Inferior parietal cortex (tissue), 1 donor: ENCODE results near the gene POMGNT2.

Experiments used
- DNase-seq: peaks from one replicate; pipeline ENCODE4 v3.0.0-alpha.2; 2016; ENCODE audit errors: extremely low spot score

The POMGNT2 gene

DNA sequence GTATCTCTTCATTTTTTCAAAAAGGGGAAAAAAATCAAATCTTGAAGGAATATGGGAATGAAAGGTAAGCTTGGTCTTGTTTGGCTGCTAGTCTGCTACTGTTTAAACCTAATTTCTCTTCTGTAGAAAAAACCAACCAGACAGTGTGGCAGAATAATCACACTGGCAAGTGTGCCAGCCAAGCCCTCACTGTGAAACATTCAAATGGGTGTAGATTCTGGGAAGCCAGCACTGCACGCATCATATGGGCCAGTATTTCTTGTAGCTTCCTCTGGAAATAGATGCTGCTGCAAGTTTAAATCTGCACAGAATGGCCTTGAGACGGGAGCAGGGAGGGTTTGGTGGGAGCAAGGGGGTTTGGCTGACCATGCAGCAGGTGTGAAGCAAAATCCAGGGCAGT is 62.1 kb downstream of the POMGNT2 start:
- peak; percentile 19 for DNase-seq

DNA sequence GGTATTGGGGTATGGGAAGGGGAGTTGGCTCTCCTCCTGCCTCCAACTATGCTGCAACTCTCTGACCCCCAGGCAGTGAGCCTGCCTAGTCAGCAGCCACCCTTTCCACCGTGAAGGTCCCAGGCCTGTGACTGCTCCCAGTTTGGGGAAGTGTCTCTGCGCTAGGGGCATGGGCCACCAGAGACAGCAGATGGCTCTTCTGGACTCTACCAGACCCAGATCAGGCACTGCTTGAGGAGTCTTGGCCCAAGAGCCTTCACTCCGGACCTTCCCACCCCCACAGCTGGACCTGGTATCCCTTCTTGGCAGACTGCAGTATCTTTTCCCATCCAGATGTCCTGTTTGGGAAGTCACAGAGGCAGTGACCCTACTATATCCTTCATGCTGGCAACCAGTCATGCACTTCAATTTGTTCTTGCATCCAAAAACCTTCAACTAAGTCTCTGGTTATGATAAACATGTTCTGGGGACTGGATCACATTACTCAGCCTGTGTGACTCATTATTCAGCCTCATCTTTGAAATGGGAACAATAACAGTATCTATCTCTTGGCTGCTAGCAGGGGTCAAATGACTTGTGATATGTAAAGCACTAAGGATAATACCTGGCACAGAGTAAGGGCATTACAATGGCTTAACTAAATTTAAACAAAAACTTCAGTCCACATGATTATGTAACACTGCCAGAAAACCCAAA is 62.7 kb downstream of the POMGNT2 start:
- DNase-seq = no peak

DNA sequence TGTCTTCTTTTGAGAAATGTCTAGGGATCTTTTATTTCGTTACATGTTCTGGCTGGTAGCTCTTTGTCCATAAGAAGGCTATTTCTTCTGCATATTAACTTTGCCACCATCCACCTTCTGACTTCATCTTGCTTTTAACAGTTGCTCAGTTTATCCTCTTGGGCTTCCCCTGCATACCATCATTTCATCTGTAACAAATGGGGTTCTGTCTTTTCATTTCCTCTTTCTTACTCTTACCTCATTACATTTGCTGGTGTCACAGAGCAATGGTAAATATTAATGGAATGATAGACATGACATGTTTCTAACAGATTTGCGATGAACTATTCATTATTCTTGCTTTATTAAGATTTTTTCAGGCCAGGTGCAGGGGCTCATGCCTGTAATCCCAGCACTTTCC is 64.4 kb downstream of the POMGNT2 start:
- DNase-seq = no peak

DNA sequence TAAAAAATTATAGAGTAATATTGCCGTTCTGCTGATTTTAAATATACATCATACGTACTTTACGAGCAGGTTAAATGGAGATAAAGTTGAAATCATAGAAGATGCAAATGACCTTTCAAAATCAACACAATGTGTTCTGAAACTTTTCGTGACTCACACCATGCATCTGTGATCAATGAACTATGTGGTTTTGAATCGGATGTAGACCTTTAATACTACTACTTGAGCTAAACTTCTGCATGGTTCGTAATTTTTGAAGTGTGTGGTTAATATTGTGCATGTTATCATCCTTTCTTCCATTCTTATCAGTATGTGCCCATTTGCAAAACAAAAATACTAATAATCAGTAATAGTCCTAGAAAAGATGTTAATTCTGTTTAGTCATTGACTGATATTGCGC is 67.9 kb downstream of the POMGNT2 start:
- DNase-seq = no peak

DNA sequence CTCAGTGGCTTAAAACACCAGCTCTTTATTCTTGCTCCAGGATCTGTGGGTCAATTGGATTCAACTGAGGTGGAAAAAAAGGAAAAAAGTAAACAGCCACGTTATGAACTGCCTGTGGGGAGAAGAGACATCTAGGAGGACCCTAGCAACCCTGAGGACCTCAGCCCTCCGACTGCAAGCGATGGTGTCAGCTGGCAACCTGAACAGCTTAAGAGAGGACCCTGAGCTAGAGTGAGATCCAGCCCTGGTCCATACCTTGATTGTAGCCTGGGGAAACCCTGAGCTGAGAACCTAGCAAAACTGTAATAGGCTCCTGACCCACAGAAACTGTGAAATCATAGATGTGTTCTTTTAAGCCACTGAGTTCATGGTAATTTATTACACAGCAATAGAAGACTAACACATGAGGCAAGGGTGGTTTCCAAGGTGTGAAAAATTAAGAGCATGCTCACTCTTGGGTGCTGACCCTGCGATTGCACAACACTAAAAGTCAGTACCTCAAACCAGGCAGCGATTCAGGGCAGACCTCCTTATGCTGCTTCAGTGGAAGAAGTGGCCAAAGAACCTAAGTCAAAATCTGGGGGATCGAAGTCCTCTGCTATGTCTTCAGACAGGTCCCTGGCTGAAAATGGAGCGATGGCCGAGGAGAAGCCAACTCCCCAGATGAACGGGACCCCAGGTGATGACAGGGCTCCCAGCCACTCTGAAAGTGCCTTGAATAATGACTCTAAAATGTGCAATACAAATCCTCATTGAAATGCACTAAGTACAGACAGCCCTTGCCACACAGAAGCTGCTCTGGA is 69.1 kb downstream of the POMGNT2 start:
- DNase-seq = no peak

DNA sequence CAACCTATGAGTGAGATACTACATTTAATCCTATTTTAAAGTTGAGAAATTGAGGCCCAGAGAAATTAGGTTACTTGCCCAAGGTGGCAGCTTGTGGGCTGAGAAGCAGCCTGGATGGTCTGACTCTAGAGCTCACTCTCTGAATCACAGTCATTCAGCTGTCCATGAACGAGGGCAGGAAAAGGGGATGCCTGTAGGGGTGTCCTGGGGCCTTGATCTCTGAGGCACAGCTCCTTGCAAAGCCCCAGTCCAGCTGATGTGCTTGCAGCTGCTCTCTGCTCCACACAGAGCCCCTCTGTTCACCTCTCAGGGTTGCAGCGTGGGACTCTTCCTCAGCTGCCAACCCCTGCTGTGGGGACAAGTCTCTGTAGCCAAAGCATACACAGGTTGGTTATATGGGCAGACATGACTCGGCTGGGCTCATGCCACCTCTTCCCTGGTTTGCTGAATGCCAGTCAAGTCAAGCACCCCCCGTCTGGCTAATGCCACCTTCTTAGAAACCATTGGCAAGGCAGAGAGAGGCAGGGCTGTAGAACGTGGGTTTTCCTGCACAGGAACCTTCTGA is 70.0 kb downstream of the POMGNT2 start:
- DNase-seq = no peak

DNA sequence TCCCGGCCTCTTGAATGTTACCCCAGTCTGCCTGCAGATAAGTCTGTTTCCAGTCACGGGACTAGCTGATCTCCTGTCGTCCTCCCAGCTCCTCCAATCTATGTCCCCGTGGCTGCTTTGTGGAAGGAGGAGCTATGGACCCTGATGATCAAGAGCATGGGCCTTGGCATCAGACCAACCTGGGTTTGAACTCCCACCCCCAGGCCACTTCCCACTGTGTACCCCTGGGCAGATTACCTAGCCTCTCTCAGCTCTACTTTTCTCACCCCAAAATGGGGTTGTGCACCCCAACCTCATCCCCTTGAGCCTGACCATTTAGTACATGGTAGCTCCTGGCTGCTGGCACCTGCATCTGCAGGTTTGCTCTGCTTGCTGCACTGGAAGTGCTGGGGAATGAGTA is 71.0 kb downstream of the POMGNT2 start:
- DNase-seq = no peak

DNA sequence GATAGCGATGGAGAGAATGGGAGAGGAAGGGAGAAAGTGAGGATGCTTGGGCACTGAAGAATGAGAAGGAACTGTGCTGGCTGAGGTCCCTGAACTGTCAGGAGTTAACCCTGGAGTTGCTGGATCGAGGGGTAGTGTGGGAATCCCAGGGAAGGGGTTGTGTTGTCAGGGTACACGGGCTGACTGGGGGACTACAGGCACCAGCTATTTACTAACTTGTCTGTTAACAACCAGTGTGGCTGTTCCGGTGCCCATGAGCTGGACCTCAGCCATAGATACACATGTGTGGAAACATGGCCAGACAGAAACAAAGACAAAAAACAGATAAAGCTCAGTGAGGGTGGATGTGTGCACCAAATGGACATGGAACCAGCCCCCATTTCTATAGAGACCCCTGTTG is 71.7 kb downstream of the POMGNT2 start:
- DNase-seq = no peak

DNA sequence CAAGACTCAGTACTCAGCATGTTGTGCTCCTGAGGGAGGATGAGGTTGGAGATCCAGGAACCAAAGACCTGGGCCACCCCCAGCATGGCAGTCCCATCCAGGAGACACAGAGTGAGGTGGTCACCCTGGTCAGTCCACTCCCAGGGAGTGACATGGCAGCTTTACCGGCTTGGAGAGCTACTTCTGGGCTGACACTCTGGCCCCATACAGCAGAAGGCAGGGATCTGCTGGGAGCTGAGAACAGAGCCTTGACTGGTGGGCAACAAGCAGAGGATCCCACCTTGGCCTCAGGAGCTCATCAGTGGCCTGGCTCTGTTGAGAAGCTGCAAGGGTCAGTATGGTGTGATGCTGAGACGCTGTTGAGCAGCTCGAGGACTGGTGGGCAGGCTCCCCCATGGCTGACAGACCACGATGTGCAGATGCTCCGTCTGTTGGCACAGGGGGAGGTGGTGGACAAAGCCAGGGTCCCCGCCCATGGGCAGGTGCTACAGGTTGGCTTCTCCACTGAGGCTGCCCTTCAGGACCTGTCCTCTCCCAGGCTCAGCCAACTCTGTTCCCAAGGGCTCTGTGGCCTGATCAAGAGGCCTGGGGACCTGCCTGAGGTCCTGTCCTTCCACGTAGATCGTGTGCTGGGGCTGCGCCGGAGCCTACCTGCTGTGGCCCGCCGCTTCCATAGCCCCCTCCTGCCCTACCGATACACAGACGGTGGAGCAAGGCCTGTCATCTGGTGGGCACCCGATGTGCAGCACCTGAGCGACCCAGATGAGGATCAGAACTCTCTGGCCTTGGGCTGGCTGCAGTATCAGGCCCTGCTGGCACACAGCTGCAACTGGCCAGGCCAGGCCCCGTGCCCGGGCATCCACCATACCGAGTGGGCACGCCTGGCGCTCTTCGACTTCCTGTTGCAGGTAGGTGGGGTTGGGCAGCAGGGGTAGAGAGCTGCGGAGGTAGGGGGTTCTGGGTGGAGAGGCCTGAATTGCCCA is 72.9 kb downstream of the POMGNT2 start:
- DNase-seq = no peak

DNA sequence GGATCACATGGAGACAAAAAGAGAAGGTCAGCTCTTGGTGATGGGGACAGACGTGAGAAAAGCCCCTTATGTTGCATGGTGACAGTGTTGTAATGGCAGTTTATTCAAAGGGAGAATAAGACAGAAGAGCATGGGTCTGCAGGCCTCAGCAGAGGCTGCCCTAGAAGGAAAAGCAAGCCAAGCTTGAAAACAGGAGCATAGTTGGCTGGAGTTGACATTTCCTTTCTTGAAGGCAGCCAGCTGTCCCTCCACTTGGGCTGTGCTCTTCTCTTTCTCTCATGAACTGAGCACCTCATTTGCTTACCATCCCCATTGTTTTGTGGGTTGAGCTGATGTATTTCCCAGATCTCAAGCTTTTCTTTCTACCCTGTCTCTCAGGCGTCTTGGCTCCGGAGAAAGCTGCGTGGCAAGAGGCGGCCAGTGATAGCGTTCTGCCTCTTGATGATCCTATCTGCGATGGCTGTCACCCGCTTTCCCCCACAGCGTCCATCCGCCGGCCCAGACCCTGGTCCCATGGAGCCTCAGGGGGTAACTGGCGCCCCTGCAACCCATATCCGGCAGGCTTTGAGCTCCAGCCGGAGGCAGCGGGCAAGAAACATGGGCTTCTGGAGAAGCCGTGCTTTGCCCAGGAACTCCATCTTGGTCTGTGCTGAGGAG is 73.9 kb downstream of the POMGNT2 start:
- no peak for DNase-seq

DNA sequence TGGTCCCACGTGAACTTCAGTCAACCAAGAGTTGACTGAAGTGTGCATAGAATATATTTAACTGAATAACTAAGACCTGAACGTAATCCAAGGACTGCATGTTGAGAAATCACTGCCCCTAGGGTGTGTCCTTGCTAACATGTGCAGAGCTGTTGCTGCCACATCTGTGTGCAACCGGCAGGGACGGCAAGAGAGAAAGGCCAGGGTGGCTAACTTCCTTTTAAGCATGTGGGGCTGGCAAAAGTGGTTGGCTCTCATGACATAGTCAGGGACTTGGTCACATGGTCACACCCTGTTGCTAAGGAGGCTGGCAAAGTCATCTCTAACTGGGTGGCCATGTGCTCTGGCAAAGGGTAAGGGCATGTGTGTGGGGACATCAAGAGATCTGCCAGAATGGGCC is 74.4 kb downstream of the POMGNT2 start:
- DNase-seq = no peak

DNA sequence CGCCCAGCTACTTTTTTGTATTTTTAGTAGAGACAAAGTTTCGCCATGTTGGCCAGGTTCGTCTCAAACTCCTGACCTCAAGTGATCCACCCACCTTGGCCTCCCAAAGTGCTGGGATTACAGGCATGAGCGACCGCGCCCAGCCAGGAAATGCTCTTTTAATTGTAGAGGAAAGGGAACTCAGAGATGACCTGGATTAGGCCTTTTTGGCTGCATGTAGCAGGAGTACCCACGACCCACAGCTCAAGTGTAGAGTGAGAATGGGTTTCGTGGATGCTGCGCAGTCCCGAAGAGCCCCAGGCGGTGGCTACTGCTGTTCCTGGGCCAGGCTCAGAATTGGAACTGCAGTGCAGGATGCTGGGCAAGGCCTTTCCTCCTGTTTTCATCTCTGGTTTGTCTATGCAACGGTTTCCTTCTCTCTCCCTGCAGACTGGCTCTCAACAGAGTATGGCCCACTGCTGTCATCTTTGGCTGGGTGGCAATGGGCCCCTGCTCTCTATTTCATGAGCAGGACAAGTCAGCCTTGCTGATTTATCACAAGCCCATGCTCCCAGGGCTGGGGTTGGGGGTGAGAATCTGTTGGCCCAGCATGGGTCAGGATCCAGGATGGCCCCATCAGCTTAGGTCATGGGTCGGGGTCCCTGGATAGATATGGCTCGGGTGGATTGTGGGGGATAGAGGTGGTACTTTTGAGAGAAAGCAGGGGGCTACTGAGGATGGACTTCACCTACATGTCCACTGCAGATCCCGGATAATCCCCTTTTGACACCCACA is 75.5 kb downstream of the POMGNT2 start:
- no peak for DNase-seq
